Measurements from ENCODE around the gene BRINP3. TPM values are rescaled to one million over a fixed set of nuclear protein-coding genes. Genes with fewer than 3 reads are reported as not detected.

Gene BRINP3
- total RNA-seq, 1 donor from 2014 or later = 6.6 TPM

DNA sequence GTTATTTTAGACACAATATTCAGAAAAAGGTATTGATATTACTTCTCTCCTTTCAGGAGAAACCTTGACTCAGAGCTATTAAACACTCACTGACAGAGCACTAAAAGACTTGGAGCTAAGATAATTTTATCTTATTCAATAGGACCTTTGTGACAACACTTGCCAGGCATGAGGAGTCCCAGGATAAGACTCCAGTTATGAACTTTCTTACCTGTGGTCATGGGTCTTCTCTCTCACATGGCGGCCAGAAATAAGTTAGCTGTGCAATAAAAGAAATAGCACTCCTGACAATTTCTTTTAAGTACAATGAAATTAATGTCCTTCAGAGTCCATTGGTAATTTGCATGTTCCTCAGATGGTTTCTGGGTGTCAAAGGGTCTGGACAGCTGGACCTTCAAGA is 382.1 kb downstream of the BRINP3 start:
- no peaks in the 10 kb centered on the region for H3K4me1 Mint-ChIP-seq (ENCODE audit: unreplicated experiment)
- no peaks in the 10 kb centered on the region for H3K27me3 Mint-ChIP-seq
- H3K9me3 Mint-ChIP-seq = no peaks in the 10 kb centered on the region
- no peak for DNase-seq (ENCODE audit: extremely low spot score, unreplicated experiment)
- no peaks in the 10 kb centered on the region for H3K36me3 Mint-ChIP-seq
- H3K27ac Mint-ChIP-seq = no peak overlapping the region
- TF ChIP-seq, protein P1, sequence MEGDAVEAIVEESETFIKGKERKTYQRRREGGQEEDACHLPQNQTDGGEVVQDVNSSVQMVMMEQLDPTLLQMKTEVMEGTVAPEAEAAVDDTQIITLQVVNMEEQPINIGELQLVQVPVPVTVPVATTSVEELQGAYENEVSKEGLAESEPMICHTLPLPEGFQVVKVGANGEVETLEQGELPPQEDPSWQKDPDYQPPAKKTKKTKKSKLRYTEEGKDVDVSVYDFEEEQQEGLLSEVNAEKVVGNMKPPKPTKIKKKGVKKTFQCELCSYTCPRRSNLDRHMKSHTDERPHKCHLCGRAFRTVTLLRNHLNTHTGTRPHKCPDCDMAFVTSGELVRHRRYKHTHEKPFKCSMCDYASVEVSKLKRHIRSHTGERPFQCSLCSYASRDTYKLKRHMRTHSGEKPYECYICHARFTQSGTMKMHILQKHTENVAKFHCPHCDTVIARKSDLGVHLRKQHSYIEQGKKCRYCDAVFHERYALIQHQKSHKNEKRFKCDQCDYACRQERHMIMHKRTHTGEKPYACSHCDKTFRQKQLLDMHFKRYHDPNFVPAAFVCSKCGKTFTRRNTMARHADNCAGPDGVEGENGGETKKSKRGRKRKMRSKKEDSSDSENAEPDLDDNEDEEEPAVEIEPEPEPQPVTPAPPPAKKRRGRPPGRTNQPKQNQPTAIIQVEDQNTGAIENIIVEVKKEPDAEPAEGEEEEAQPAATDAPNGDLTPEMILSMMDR (conservative IDR thresholded peaks at IDR 0.05) = no peak
- H3K4me3 Mint-ChIP-seq = no peak overlapping the region

DNA sequence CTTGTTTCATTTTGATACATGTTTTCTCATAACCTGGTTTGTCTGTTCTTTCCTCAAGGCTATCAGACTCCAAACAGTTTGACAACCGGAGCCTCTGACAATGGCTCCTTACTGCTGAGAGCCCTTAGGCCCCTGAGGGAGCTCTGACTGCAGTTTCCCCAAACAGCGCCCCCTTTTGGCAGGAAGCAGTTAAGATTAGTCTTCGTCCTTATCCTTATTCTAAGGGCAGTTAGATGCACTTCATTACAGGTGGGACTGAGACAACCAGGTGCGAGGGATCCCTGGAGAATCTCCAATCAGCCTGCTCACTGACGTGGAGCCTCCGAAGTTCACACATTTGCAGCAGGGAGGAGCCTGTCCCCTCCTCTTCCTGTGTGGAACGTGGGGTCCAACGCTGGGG is 393.1 kb downstream of the BRINP3 start:
- no peak for DNase-seq (ENCODE audit: extremely low spot score, unreplicated experiment)
- H3K4me3 Mint-ChIP-seq = no peak overlapping the region
- H3K27me3 Mint-ChIP-seq = no peaks in the 10 kb centered on the region
- TF ChIP-seq, protein P1 (conservative IDR thresholded peaks at IDR 0.05) = peak; percentile 59
- H3K9me3 Mint-ChIP-seq = no peaks in the 10 kb centered on the region
- H3K36me3 Mint-ChIP-seq = no peaks in the 10 kb centered on the region
- no peaks in the 10 kb centered on the region for H3K4me1 Mint-ChIP-seq (ENCODE audit: unreplicated experiment)
- H3K27ac Mint-ChIP-seq = no peak overlapping the region

DNA sequence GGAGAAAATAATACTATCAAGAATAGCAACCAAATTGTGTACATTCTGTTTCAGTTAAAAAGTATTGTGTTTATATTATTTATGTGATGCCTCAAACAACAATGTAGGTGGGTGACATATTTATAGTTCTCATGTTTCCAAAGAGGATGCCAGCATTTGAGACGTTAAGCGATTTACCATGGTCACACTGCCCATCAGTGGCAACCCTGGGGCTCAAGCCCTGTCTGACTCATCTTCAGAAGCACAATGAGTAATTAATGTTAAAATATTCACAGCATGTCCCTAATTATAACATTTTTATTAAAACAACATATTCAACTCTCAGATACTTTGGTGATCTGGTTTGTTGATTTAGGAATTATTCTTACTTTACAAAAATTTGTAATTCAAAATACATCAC is 409.4 kb downstream of the BRINP3 start:
- Mint-ChIP-seq H3K4me1 (ENCODE audit: unreplicated experiment) (no peaks in the 10 kb centered on the region), H3K4me3 (no peak overlapping the region), H3K27me3 (no peaks in the 10 kb centered on the region), H3K27ac (no peak overlapping the region), H3K9me3 (no peaks in the 10 kb centered on the region), H3K36me3 (no peaks in the 10 kb centered on the region)
- TF ChIP-seq, protein P1 (conservative IDR thresholded peaks at IDR 0.05) = no peak
- DNase-seq (ENCODE audit: extremely low spot score, unreplicated experiment) = no peak

DNA sequence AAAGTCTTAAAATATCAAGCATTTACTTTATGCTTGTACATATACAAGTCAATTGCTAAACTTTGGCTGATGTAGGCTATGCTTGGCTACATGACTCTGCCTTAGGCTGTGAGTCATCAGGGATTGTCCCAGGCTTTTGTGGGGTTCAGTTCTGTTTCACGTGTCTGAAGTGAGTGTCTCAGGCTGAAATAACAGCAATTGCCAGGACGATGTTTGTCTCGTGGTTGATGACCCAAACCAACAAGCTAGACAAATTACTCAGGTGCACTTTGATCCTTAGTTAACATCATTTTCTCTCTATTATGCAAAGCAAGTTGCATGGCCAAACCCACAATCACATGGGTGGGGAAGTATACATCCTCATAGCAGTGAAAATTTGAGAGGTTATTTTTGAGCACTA is 410.1 kb downstream of the BRINP3 start:
- no peaks in the 10 kb centered on the region for H3K9me3 Mint-ChIP-seq
- no peaks in the 10 kb centered on the region for H3K27me3 Mint-ChIP-seq
- DNase-seq (ENCODE audit: extremely low spot score, unreplicated experiment) = no peak
- no peak overlapping the region for H3K4me3 Mint-ChIP-seq
- H3K4me1 Mint-ChIP-seq (ENCODE audit: unreplicated experiment) = no peaks in the 10 kb centered on the region
- TF ChIP-seq, protein P1 (conservative IDR thresholded peaks at IDR 0.05) = no peak
- H3K36me3 Mint-ChIP-seq = no peaks in the 10 kb centered on the region
- H3K27ac Mint-ChIP-seq = no peak overlapping the region

DNA sequence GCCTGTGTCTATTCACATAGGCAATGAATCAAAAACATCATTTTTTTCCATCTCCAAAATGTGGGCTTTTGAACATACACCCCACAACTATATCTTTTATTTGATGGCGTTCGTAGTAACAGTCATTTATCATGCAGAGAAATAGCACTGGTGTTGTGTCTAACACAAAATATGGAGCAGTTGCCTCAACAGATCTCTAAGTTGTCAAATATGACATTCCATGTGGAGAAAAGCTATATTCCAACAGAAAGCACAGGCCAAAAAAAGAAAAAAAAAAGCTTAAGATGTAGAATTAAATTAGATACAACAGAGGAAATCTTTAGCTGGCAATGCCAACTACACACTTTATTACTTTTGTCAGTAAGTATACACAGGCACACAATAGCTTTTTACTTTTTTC is 411.7 kb downstream of the BRINP3 start:
- TF ChIP-seq, protein P1 (conservative IDR thresholded peaks at IDR 0.05) = no peak
- no peak overlapping the region for H3K4me3 Mint-ChIP-seq
- no peaks in the 10 kb centered on the region for H3K36me3 Mint-ChIP-seq
- H3K27me3 Mint-ChIP-seq = no peaks in the 10 kb centered on the region
- H3K4me1 Mint-ChIP-seq (ENCODE audit: unreplicated experiment) = no peaks in the 10 kb centered on the region
- no peak overlapping the region for H3K27ac Mint-ChIP-seq
- no peaks in the 10 kb centered on the region for H3K9me3 Mint-ChIP-seq
- no peak for DNase-seq (ENCODE audit: extremely low spot score, unreplicated experiment)

DNA sequence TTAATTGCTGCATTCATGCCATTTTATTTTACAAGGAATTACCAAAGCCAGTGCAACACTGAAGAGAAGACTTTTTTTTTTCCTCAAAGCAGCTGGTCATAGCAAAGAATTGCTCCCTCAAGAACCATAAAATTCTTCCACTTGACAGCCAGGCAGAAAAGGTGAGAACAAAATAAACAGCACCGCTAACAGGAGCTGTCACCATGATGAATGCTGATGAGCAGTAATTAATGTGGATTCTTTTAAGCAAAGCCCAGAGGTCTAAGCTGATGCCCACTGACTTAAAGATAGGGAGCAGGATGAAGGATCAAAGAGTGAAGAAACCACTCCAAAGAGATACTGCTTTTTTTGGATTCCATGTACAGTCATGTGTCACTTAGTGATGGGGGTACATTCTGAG is 428.4 kb downstream of the BRINP3 start:
- Mint-ChIP-seq H3K9me3 (no peaks in the 10 kb centered on the region), H3K27ac (no peak overlapping the region), H3K4me3 (no peak overlapping the region), H3K36me3 (no peaks in the 10 kb centered on the region), H3K27me3 (no peaks in the 10 kb centered on the region), H3K4me1 (ENCODE audit: unreplicated experiment) (no peaks in the 10 kb centered on the region)
- TF ChIP-seq, protein P1 (conservative IDR thresholded peaks at IDR 0.05) = no peak
- DNase-seq (ENCODE audit: extremely low spot score, unreplicated experiment) = no peak

Measured in type B pancreatic cell (in vitro differentiated cells).